Suppressor macrophage treated with lipopolysaccharide for 4 hours (primary cell): ENCODE results near the gene RELB.
"Not testable (repeated sequence)": the region's sequence is repeated elsewhere in the genome, so short reads cannot be mapped to it uniquely, and the experiment has no call there.

Experiments used
- DNase-seq: peaks from one replicate; pipeline ENCODE4 v3.0.0-alpha.2; 2020

The RELB gene

DNA sequence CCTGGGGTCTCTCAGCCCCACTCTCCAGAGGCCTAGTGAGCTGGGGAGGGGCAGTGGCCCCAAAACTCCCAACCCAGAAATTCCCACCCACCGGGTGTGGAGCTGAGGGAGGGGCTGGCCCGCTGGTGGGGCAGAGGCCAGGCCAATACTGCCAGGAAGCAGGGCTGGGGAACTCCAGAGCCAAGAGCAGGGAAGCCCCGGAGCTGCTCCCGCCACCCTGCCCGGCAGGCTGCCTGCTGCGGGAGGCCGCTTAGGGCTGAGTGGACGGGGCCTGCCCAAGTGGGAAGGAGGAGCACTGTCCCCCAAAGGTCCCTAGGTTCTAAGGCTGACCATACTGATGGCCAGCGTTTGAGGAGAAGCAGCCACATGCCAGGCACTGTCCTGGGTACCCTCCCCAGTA, 13.0 kb upstream of the RELB start:
- no peak for DNase-seq

DNA sequence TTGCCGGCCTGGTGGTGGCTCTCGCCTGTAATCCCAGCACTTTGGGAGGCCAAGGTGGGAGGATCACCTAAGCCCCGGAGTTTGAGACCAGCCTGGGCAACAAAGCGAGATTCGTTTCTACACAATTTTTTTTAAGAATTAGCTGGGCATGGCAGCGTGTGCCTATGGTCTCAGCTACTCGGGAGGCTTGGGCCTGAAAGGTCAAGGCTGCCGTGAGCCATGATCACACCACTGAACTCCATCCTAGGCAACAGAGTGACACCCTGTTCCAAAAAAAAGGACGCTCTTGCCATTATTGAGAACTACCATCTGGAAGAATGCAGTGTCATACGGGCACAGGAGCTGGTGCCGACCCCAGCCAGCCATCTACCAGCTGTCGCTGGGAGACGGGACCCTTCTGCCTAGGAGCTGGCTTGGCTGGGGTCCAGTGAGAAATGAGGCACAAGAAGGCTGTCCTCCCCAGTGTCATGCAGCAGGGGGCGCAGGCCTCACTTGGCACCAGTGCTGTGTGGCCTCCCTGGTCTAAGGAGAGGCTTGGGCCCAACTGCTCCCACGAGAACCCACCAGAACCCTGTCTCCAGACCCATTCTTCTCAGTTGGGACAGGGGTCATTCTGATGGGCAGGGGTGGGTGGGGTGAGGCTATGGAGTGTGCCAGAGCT, 12.2 kb upstream of the RELB start:
- peak; percentile 72 for DNase-seq

DNA sequence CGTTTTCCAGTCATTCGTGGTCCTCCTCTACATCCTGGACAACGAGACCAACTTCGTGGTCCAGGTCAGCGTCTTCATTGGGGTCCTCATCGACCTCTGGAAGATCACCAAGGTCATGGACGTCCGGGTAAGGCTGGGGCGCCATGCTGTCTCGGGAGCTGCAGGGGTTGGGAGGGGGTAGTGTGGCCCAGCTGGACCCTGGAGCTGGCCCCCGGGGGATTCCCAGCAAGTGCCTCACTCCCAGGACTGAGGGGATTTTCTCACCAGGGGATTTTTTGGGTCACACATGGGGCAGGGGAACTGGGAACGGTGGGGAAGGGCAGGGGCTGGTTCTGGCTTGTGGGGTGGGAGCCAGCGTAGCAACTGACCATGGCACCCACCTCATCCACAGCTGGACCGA, 10.8 kb upstream of the RELB start:
- DNase-seq, result no peak

DNA sequence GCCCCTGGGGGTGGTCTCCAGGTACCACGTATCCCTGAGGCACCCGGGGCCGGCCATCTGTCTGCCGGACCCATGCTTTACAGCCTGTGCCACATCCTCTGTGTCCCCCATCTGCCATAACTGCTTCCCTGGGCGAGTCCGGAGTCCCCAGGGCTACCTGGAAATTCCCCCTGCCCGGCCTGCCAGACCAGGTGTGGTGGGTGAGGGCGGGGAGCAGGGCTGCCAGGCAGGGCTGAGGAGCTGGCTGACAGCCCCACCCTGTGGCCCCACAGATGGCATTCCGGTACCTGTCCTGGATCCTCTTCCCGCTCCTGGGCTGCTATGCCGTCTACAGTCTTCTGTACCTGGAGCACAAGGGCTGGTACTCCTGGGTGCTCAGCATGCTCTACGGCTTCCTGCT, 10.3 kb upstream of the RELB start:
- DNase-seq, result no peak

DNA sequence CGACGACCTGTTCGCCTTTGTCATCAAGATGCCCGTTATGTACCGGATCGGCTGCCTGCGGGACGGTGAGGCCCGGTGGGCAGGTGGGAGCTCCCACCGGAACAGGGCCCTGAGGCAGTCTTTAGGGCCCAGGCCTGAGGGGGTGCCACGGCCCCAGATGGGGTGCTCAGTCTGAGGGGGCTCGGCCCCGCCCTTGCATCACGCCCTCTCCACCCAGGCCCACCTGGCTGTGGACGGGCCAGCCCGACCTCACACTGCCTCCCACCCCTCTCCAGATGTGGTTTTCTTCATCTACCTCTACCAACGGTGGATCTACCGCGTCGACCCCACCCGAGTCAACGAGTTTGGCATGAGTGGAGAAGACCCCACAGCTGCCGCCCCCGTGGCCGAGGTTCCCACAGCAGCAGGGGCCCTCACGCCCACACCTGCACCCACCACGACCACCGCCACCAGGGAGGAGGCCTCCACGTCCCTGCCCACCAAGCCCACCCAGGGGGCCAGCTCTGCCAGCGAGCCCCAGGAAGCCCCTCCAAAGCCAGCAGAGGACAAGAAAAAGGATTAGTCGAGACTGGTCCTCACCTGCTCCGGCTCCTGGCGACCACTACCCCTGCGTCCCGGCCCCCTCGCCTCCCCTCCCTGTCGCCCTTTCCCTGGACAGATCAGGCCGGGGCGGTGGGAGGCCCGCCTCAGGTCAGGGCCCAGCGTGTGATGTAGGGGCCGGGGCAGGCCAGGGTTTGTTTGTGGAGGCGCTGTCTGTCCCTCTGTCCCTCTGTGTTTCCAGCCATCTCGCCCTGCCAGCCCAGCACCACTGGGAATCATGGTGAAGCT, 8.7 kb upstream of the RELB start:
- DNase-seq, result no peak

DNA sequence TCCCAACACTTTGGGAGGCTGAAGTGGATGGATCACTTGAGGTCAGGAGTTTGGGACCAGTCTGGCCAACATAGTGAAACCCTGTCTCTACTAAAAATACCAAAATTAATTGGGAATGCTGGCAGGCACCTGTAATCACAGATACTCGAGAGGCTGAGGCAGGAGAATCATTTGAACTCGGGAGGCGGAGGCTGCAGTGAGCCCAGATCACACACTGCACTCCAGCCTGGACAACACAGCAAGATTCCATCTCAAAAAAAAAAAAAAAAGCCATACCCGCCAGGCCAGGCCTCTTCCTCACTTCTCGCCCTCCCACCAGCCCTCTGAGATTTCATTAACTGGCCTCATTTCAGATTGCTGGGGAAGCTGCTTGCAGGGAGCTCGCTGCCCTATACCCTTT, 7.7 kb upstream of the RELB start:
- DNase-seq, result no peak

DNA sequence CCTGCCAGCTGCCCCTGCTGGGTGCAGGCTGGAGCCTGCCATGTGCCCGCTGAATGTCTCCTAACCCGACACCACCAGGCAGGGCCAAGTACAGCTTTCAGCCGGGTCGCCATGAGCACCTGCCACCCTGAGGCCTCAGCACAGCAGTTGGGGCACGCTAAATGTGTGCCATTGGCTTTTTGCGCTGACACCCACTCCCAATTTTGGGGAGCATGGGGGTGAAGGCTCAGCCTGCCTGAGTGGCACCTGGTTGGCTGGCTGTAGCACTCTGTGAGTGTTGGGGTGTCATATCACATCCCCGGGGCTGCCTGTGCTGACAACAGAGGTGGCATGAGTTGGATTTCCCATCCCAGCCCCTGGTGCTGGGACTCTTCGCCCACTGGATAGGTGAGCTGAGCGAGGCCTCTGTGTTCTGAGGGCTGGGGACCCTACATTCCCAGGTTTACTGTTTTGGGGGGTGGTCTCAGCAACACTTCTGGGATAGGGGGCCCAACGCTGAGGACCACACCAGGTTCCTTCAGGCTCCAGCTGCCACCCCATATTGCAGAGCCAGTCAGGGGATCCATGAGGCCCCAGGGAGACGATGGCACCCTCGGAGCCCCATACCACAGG, 7.2 kb upstream of the RELB start:
- DNase-seq, result no peak

DNA sequence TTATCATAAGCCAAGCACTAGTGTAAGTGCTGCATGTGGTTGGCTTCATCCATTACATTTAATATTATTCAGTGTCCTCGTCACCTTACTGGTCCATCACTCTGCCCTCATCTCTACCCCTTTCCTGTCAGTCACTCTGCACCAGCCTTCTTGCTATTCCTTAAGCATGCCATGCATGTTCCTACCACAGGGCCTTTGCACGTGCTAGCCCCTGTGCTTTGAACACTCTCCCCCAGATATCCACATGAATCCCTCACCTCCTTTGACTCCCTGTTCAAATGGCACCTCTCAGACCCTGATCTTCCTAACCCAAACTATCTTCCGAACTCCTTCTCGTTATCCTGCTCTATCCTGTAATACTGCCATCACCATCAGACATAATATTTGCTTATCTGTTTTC, 3.2 kb upstream of the RELB start:
- DNase-seq, result no peak

DNA sequence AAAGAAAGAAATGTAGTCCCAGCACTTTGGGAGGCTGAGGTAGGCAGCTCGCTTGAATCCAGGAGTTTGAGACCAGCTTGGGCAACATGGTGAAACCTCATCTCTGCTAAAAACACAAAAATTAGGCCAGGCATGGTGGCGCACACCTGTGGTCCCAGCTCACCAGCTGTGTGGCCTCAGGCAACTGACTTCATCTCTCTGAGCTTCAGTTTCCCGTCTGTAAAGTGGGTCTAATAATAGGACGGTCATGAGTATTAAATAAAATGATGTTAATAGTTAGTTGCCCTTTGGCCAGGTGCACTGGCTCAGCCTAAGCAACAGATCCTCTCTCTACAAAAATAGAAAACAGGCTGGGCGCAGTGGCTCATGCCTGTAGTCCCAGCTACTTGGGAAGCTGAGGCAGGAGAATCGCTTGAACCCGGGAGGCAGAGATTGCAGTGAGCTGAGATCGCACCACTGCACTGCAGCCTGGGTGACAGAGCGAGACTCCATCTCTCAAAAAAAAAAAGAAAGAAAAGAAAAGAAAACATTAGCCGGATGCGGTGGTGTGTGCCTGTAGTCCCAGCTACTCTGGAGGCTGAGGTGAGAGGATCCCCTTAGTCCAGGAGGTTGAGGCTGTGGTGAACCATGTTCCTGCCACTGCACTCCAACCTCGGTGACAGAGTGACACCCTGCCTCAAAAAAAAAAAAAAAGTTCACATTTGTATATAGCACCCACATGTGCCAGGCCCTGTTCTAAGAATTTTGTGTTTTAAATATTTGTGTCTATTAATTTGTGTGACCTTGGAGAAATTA, 1.9 kb upstream of the RELB start:
- not testable (repeated sequence) for DNase-seq

DNA sequence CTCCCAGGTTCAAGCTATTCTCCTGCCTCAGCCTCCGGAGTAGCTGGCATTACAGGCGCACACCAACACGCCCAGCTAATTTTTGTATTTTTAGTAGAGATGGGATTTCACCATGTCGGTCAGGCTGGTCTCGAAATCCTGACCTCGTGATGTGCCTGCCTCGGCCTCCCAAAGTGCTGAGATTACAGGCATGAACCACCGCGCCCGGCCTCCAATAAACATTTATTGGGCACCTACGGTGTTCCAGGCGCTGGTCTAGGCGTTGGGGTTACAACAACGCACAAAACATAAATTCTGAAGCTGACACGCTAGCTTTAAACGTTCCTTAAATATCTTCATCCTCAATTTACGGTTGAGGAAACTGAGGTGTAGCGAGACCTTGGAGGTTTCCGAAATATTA, 599 bp upstream of the RELB start:
- not testable (repeated sequence) for DNase-seq

DNA sequence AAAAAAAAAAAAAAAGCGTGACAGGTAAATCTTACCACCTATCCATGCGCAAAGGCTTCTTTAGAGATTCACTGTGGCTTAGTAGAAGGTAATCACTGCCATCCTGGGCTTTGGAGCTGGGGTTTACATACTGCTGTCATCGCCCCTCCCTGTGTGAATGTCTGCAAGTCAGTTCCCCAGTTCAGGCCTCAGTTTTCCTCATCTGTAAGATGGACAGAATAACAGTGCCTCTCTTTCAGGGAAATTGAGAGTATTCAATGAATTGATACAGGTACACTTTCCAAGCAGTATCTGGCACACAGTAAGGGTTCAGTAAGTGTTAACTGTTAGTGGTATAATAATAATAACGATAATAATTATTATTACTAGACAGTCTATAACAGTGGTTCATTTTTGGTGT, 2.2 kb downstream of the RELB start:
- no peak for DNase-seq

DNA sequence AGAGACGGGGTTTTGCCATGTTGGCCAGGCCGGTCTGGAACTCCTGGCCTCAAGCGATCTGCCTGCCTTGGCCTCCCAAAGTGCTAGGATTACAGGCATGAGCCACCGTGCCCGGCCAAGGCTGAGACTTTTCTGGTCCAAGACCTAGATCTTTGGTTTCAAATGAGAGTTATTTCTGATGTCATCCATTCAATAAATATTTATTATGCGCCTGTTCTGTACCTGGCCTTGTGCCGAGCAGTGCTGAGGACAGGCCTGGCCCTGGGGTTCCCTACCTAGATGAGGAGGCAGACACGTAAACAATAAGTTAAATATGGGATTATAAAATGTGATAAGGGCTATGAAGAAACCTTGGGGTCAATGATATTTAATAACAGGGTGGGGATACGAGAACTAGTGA, 4.5 kb downstream of the RELB start:
- DNase-seq, result no peak

DNA sequence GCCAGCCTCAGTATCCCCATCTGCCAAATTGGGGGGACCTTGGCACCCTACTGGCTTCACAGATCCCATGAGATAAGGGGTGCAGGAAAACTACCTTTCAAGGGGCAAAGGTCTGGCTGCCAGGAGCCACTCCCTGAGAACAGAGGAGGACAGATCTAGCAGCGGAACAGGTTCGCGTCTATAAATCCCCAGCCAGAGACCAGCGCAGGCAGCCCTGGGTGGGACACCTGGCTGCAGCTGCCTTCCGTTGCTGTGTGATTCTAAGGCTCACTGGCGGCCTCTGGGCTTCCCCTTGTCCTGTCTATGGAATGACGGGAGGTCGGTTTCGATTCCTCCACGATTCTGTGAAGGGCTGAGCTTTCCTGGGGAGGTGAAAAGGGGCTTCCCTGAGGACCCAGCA, 7.3 kb downstream of the RELB start:
- no peak for DNase-seq

DNA sequence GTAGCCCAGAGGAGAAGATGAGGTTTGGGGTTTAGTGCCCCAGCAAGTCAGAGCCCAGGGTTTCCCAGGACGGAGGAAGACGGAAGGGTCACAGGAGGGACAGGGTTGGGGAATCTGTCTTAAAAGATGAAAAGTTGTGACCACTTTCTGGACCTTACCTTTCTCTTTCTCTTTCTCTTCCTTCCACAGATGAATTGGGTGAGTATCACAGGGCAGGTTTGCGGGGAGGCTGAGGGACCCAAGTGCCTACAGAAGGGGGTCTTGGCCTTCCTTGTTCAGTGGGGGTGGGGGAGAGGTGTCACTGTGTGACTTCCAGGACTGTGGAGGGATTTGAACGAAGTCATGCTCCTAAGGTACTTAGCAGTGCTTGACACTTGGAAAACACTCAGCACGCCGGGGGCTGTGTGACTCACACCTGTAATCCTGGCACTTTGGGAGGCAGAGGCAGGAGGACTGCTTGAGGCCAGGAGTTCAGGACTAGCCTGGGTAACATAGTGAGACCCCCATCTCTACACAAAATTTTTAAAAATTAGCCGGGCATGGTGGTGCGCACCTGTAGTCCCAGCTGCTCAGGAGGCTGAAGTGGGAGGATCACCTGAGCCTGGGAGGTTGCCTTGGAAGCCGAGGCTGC, 8.5 kb downstream of the RELB start:
- DNase-seq, result no peak

DNA sequence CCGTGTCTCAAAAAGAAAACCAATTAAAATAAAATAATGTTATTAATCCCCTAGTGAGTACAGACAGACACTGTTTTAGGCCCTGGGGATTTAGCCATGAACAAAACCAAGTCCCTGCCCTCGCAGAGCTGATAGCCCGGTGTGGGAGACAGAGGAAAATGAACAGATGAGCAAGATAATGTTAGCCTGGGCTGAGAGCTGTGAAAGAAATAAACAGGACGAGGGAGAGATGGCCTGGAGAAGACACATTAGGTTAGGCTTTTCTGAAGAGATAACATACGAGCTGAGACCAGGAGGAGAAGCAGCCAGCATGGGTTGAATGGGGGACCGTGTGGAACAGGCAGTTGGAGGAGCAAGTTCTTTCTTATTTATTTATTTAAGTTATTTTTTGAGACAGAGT, 9.0 kb downstream of the RELB start:
- no peak for DNase-seq

DNA sequence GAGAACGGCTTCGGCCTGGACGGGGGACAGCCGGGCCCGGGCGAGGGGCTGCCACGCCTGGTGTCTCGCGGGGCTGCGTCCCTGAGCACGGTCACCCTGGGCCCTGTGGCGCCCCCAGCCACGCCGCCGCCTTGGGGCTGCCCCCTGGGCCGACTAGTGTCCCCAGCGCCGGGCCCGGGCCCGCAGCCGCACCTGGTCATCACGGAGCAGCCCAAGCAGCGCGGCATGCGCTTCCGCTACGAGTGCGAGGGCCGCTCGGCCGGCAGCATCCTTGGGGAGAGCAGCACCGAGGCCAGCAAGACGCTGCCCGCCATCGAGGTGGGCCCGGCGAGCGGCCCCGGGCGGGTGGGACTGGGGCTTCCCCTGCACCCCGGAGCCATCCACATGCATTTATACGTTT, 10.7 kb downstream of the RELB start:
- DNase-seq, result no peak

DNA sequence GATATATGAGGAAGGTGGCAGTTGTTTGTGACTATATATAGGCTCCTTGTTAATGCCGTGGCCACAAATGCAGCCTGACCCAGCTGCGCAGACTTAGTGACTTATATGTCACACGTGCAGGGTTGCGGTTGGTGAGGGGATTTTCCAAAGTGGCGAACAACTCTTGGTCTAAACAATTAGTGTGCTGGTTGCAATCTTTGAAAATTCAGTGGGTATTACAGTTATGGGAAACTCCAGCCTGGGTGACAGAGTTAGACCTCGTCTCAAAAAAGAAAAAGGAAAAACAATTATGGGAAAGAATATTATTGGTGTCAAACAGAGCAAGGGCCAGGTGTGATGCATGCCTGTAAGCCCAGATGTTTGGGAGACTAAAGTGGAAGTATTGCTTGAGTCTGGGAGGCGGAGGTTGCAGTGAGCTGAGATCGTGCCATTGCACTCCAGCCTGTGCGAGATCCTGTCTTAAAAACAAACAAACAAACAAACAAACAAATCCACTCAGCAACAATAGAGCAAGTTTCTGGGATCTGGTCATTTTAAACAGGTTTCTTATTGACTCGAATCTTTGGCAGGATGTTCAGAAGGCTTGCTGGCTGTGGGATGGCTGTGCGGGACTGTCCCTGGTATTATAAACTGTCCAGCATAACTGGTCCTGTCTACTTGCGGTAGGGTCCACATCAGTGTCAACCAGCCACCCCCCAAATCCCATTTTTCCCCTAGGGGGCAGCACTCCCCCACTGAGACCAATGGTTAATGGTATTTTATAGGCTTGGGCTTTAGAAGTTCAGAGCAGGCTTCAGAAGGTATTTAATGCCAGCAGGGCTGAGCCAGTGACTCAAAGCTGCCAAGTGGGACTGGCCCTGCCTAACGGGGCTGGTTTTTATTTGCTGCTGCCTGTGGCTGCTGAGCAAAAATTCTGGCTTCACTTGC, 15.4 kb downstream of the RELB start:
- peak; percentile 66 for DNase-seq

DNA sequence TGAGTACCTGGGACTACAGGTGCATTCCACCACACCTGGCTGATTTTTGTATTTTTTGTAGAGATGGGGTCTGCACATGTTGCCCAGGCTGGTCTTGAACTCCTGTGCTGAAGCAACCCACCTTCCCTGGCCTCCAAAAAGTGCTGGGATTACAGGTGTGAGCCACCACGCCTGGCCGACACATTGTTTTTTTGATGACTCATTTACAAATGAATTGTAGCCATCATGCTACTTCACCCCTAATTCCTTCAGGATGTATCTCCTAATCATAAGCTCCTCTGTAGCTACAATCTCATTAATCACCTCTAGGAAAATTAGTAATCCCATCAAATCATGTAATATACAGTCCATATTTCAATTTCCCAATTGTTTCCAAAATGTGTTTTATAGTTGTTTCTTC, 17.9 kb downstream of the RELB start:
- DNase-seq, result no peak

DNA sequence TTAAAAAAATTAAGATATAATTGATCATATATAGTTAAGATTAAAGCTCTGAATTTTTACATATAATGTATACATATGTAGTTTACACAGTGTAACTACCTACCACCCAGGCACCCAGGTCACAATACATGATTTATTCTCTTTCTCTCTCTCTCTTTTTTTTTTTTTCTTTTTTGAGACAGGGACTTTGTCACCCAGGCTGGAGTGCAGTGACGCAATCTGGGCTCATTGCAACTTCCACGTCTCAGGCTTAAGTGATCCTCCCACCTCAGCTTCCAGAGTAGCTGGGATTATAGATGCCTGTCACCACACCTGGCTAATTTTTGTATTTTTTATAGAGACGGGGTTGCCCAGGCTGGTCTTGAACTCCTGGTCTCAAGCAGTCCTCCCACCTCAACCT, 18.8 kb downstream of the RELB start:
- no peak for DNase-seq

DNA sequence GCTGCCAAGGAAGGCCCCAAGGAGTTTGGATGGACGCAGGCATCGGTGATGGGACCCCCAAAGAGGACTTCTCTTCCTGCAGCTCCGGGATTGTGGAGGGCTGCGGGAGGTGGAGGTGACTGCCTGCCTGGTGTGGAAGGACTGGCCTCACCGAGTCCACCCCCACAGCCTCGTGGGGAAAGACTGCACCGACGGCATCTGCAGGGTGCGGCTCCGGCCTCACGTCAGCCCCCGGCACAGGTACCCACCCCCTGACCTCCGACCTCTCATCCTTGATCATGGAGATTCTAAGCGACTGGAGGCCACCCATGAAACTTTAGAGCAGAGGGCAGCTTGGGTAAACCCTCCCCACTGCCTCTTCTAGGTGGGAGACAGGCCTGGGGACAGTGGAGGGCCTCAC, 20.7 kb downstream of the RELB start:
- DNase-seq, result no peak

DNA sequence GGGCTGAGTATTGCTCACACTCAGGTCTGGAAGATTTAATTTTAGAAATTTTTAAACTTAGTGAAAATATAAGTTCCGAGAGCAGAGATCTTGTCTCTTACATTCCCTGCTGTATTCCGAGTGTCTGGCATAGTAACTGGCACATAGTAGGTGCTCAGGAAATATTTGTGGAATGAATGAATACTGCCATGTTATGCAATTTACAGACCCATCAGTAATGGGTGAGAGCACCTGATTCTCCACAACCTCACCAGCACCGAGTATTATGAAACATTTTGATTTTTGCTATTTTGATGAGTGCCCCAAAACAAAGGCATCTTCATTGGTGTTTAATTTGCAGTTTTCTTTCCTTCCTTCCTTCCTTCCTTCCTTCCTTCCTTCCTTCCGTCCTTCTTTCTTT, 21.8 kb downstream of the RELB start:
- DNase-seq, result no peak

DNA sequence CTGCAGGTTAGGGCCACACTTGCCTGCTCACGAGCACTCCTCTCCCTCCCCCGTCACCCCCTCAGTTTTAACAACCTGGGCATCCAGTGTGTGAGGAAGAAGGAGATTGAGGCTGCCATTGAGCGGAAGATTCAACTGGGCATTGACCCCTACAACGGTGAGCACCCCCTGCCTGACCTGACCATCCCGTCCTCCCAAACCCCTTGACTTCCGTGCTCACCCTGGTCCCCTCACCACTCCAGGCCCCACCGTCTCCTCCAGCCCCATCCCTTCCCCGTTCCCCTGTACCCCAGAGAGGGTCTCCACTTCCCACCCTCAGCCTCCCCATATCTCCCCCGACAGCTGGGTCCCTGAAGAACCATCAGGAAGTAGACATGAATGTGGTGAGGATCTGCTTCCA, 24.0 kb downstream of the RELB start:
- no peak for DNase-seq
